Activated CD8-positive, alpha-beta memory T cell treated with anti-CD3 and anti-CD28 coated beads for 48 hours (primary cell): Measurements from ENCODE around the gene RTN4.
A peak's percentile ranks its signal among the peaks of the same experiment; 100 is the strongest.
"Not testable (repeated sequence)": the region's sequence is repeated elsewhere in the genome, so short reads cannot be mapped to it uniquely, and the experiment has no call there.

Experiments
- DNase-seq, 3 experiments: peaks; one replicate each; pipeline ENCODE4 v3.0.0-alpha.2; 2020; ENCODE audit warnings: low read depth in 2 of 3, low spot score in 2 of 3

RTN4 gene

DNA sequence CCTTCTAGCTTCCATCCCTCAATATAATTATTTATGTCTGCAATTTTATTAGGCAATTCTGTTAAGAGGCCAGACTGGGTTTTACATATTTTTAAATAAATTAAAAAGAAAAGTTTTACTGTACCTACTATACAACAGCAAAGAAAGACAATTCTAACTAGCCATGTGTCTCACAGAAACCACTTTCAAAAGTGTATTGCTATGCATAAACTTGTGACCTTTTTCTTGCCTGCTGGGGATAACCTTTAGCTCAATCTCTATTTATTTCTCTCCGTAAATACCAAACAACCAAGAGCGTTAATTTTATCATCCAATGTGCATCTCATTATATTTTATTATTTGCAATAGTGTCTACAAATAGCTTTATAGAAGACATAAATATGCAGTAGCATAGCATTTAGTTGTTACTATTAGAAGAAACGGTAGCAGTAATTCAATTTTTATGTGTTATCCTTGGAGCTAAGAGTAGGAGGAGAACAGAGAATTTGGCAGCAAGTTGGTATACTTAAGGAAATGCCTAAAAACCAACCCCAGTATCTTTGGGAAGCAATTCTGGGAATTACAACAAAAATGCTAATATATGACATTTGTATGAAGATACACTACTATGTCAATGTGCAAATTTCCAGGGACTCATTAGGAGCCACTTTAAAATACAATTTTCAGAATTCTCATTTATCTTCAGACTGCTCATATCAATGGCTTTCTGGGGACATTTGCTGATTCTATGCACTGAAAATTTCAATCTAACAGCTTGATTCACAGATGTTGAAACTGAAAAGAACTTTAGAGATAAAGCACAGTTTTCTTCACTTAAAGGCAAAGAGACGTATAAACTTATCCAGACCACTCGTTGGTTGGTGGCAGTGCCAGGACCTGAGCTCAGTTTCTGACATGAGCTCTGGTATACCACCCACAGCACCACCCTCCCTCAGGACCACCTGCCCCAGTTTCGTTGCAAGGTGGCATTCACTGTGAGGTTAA lies 23.0 kb upstream of the RTN4 start:
- no peak for DNase-seq

DNA sequence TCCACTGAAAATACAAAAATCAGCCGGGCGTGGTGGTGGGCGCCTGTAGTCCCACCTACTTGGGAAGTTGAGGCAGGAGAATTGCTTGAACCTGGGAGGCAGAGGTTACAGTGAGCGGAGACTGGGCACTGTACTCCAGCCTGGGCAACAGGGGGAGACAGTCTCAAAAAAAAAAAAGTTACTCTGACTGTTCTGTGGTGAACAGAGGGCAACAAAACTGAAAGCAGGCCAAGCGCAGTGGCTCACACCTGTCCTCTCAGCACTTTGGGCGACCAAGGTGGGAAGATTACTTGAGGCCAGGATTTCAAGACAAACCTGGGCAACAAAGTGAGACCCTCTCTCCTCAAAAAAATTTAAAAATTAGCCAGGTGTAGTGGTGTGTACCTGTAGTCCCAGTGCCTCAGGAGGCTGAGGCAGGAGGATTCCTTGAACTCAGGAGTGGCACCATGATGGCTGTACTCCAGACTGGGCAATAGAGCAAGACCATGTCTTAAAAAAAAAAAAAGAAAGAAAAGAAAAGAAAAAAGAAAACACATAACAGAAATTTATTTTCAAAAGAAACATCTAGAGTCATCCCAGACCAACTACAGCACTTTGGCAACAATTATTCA lies 13.6 kb upstream of the RTN4 start:
- DNase-seq: no peak

DNA sequence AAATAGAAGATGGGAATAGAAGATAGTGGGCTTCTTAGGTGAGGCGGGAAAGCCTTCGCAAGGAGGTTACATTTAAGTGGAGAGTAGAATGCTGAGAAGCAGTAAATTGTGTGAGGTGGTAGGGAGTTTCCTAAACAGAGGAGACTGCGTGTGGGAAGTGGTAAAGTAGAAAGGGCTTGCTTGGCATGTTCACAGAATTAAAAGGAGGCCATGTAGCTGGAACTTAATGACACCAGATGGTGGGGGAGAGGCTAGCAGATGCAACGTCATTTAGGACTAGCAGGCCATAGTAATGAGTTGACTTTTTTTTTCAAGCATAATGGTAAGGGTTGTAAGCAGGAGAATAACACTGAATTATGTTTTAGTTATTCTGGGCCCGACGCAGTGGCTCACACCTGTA lies 13.0 kb upstream of the RTN4 start:
- DNase-seq: no peak

DNA sequence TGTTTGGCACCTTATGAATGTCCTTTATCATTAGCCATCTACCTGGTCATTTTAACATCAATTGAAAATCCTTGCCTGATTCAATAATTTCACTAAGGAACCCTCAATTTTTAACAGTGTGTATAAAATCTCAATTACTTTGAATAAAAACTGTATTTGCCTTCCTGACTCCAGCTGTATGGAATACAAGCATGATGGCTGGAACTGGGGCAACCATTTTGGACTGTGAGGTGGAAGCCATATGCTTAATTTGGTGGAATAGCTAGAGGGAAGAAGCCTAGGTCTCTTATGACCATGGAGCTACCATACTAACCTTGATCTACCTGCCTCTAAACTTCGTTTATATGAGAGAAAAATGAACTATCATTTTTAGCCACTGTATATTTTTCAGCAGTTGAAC lies 12.5 kb upstream of the RTN4 start:
- DNase-seq: no peak

DNA sequence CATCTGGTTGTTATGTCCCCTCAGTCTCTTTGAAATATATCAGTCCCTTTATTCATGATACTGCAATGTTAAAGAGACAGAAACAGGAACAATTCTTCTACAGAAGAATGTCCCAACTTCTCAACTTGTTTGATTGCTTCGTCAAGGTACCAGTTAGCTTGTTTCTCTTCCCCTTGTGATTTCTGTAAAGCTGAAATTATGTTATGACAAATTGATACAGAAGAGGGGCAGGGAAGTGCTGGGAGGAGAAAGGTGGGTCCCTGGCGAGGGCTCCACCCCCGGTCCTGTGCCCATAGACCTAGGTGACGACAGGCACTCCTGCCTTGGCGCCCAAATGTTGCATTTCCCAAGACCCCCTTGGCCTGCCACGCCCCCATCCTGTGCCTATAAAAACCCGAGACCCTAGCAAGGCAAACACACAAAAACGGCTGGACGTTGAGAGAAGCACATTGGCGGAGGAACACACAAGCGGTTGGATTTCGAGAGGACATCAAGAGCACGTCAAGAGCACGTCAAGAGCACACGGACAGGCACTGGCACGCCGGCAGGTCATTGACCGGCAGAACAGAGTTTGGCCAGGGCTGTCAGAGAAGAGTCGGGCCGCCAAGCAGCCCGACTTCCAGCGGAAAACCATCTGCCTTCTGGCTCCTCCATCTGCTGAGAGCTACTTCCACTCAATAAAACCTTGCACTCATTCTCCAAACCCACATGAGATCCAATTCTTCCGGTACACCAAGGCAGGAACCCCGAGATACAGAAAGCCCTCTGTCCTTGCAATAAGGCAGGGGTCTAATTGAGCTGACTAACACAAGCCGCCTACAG lies 11.5 kb upstream of the RTN4 start:
- DNase-seq: no peak

DNA sequence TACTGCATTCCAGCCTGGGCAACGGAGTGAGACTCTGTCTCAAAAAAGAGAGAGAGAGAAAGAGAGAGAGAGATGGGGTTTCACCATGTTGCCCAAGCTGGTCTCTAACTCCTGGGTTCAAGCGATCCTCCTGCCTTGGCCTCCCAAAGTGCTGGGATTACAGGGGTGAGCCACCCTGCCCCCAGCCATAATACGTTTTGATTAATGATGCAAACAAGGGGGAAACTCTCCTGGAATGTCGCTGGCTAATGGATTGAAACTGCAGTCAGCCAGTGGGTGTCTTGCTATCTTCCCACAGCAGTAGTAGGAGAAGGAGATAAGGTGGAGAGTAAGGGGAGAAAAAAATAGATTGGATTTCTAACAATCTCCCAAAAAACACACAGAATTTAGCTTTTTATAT lies 9.5 kb upstream of the RTN4 start:
- no peak for DNase-seq

DNA sequence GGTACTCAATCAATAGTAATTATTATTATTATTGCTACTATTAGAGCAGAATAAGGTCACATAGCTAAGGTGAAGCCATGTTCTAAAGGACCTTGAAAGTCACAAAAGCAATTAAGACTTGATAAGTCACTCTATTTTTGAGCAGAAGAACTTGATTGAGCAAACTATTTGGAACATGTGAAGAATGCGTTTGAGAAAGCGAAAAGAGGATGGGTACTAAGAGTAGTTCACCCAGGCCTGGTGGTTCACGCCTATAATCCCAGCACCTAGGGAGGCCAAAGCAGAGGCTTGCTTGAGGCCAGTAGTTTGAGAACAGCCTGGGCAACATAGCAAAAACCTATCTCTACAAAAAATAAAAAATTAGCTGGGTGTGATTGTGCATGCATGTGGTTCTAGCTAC lies 7.2 kb upstream of the RTN4 start:
- no peak for DNase-seq

DNA sequence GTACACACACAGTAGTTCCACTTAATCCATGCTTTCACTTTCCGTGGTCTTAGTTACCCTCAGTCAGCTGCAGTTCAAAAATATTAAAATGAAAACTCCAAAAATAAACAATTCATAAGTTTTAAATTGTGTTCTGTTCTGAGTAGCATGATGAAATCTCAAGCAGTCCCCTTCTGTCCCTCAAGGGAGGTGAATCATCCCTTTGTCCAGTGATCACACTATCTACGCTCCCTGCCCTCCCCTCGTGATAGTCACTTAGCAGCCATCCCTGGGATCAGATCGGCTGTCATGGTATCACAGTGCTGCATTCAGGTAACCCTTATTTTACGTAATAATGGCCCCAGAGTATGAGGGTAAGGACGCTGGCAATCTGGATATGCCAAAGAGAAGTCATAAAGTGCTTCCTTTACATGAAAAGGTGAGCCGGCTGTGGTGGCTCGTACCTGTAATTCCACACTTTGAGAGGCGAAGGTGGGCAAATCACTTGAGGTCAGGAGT lies 5.8 kb upstream of the RTN4 start:
- DNase-seq: no peak

DNA sequence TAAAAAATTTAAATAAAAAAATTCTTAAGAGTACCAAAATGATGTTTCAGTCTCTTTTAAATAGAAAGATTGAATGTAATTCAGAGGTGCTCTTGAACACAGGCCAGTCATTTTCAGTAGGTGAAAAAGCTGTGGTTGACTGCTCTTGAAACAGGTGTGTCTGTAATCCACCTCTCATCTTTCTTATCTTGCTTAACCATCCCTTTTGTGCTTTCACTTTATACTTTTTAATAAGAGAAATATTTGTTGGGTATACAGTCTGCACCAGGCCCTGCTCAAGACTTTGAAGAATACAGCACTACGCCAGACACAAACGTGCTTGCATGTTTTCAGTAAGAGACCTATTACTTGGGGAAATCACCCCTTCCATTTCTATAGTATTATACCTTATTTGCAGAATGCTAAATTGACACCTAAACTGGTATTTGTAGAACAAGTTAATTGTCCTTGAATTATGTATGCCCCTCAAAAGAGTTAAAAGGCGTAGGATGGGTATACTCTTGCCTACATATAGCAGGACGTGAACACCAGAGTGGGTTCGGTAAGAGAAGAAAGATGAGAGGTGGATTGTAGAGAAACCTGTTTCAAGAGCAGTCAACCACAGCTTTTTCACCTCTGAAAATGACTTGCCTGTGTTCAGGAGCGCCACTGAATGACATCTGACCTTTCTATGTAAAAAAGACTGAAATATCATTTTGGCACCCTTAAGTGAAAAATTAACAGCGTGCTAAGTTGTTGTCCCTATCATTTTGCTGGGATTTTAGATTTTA lies 4.0 kb upstream of the RTN4 start:
- DNase-seq: no peak

DNA sequence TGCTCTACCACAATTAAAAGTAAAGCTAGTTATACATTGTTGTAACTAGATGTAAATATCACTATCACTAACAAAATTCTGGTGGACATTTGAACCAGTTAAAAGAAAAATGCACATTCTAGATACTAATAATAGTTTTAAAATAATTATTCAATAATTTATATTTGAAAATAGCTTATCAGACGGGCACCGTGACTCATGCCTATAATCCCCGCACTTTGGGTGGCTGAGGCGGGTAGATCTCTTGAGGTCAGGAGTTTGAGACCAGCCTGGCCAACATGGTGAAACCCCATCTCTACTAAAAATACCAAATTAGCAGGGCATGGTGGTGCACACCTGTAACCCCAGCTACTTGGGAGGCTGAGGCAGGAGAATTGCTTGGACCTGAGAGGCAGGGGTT lies 3.0 kb upstream of the RTN4 start:
- not testable (repeated sequence) for DNase-seq

DNA sequence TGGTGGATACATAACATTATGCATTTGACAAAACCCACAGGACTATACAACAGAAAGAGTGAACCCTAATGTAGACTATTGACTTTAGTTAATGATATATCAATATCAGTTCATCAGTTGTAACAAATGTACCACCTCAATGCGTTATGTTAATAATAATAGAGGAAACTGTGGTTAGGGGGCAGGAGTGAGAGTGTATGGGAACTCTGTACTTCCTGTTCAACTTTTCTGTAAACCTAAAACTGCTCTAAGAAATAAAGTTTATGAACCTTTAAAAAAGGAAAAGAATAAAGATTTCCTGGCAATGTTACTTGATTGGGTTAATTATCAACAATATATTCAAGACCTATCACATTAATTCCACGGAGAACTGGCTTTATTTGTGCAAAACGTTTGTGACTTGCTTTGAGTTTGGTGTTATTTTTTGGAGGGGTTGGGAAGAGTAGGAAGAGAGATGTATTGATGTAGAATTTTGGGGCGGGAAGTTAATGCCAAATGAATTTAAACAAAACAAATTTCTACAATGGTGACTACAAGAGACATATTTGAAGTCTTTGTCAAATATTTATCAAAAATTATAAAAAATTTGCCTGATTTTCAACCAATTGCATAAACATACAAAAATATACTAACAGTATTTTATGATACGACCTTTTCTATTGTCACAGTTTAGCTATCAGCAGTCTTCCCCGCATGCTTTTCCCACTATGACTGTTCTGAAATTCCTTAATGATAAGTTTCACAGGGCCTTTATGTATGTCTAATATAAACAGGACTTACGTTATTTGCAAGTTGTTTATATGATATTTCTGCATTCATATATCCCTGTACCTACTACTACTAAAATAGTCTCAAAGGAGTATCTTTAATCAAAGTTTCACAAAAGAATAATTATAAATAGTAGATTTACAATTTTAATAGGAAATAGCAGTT lies 2.1 kb upstream of the RTN4 start:
- no peak for DNase-seq

DNA sequence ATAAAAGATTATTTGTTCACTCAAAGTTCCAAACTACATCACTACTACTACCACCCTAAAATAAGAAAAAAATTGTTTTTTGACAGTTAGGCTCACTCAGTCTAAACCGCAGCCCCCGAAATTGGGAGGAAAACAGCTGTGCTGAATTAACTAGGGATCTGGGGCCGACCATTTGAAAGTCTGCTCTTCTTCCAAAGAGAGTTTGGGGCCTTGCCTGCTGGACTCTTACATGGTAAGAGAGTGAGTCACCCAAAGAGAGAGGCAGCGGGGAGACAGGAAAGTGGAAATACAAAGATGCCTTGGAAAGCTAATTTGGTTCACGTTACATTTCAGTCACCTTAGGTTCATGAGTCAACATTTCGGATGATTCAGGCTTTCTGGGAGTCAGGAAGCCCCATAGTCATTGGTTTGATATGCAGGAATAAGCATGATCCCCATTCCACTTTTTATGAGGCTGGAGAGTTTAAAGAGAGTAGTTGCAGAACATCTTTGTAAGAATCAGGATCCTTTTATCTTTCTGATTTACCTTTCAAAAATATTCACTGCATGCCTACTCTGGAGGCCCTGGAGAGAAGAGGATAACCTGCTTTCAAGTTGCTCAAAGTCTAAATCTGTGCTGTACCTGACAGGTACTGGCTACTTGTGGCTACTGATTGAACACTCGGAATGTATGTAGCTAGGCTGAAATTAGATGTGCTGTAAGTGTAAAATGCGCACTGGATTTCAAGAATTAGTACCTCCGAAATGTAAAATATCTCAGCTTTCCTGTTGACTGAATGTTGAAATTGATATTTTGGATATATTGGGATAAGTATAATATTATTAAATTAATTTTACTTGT lies 995 bp upstream of the RTN4 start:
- peak in 1 of 3 experiments; percentile 3 for DNase-seq

DNA sequence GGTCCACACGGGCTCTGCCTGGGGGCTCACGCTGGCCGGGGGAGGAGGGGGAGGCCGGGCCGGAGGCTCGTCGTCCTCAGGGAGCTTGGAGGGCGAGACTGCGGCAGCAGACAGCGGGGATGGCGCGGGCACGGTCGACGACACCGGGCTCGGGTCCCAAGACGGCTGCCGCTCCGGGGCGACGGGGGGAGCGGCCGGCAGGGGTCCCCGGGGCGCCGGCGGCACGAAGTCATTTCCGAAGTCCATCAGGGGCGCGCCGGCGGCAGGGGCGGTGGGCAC lies 491 bp downstream of the RTN4 start:
- no peak for DNase-seq

DNA sequence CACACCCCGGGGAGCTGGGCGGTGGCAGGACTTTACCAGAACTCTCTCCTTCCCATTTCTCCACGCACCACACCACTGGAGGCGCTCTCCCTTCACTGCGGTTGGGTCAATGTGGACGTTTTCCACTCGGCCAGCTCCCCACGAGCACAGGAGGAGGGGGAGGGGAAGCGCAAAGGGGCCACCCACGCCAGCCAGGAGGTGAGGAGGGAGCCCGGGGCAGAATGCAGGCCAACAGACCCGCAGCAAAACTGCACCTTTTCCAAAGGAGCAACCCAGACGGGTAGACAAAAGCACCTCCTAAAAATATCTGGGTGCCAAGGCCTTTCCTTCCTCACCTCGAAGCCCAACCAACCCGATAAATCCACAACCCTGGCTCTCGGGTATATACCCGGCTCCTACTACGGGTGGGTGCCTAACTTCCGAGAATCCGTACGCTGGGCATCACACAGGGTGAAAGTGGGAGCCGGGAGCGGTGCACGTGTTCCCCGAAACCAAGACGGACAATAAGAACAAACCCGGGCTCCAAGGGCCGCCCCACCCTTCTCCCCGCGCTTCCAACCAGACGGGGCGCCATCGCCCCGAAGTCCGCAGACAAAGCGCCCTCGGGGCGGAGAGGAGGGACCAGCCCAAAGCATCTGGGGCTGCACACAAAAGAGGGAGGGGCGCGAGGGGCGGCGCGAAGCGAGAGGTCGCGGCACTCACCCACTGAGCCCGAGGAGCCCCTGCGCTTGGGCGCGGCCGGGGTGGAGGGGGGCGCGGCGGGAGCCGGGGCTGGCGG lies 1.0 kb downstream of the RTN4 start:
- DNase-seq: peak; percentile 27 to 40 (median 34)

DNA sequence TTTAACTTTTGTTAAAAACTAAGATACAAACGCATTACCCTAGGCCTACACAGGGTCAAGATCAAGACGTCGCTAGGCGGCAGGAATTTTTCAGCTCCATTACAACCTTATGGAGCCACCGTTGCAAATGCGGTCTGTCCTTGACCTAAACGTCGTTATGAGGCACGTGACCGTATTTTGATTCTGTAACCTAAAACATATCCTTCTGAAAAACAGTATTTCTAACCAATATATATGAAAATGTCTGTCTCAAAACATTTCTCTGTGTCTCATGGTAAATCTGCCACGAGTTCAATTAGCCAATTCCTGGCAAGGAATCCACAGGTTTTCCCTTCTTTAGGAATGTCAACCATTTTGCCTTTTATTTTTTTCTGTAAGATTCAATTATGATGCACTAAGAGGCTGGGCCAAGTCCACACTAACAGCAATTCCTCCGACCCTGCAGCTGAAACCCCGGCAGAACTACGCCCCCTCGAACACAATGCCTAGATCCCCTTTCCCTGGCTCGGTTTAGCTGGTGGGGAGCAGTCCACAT lies 1.7 kb downstream of the RTN4 start:
- DNase-seq: no peak

DNA sequence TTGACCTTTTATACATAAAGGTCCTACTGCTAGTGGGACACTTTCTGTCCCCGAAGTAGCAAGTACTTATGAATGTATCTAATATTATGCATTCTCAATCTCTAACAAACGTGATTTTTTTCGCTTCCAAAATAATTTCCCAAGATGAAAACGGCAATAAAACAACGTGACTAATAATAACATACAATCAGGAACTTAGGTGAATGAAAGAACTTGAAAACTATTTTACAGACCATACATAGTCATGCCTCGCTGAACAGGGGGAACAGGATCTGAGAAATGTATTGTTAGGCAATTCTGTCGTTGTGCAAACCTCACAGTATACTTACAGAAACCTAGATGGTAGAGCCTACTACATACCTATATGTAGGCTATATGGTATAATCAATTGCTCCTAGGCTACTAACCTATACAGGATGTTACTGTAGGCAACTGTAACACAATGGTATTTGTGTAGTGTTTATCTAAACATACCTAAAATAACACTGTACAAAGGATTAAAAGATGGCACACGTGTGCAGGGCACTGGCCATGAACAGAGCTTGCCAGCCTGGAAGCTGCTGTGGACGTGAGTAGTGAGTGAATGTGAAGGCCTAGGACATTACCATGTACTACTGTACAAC lies 2.5 kb downstream of the RTN4 start:
- no peak for DNase-seq

DNA sequence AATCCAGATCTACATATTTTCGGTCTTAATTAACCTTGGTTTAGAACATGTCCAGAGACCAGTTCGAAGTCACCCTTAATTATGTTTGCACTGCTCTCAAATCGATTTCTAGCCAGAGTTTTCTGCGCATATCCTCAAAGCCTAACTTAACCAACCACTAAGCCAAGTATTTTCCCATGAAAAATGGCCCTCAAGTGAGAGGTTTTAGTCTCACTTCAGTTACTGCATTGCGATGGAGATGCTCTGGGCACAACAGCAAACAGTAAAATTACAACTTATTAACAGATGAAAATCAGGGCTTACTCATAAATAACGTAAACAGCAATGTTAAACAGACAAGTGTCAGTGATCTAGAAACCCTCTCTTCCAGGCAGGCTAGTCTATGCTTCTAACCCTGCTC lies 4.5 kb downstream of the RTN4 start:
- no peak for DNase-seq

DNA sequence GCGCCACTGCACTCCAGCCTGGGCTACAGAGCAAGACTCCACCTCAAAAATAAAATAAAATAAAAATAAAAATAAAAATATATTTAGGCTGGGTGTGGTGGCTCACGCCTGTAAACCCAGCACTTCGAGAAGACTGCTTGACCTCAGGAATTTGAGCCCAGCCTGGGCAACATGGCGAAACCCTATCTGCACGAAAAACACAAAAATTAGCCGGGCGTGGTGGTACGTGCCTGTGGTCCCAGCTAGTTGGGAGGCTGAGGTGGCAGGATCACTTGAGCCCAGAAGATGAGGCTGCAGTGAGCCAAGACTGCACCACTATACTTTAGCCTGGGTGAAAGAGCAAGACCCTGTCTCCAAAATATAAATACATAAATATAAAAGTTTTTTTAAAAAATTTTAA lies 6.4 kb downstream of the RTN4 start:
- DNase-seq: no peak
